GM19438 (cell line): ENCODE measurements around the gene GPER1.
A peak's percentile ranks its signal among the peaks of the same experiment; 100 is the strongest.
"Not testable (repeated sequence)": the region's sequence is repeated elsewhere in the genome, so short reads cannot be mapped to it uniquely, and the experiment has no call there.

Experiments used
- ATAC-seq: cut with Tn5 transposase; IDR thresholded peaks from one replicate; pipeline ENCODE4 v1.9.1; 2021; ENCODE audit warnings: low read depth; ENCODE audit not compliant: unreplicated experiment

Gene GPER1

DNA sequence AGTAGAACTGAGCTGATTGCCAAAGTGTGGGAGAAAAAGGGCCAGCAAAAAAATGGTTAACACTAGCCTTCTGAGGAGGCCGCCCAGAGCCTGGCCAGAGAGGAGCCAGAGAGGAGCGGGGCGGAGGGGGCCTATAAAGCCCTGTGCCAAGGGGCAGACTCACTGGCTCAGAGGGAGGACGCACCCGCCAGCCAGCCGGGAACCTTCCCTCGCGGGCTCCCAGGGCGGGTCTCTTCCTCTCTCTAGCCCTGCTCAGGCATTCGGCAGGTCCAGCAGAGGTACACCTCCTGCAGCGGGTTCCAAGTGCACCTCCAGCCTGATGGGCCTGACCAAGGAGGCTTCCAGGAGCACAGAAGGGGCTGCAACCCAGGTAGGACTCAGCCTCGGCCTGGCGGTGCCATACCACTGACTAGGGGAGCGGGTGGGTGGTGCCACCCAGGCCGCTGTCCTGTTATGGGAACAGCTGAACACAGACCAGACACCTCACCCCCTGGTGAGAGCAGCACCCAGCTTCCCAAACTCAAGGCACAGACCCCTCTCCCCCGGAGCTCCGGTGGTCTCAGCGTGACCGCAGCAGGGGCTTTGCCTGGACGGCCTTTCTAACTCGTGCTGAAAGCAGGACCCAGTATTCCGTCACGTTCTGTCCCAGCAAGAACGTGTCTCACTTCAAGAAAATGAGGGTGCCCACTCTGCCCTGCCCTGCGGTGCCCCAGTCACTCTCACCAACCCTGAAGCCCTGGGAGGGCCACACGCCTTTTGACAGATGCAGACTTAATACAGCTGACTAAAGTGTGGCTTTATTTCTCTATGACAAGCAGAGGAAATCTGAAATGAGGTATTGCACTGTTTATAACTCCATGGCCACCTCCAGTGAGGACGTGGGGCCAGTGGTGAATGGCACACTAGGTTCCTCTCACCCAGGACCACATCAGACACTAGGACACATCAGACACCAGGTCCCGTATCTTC, at the start of gene GPER1:
GPER1 (plus strand) TSS at position 162 of the 969 bp plus-strand sequence. CDS start 3,616 bp downstream, outside the sequence.
- no peak for ATAC-seq

DNA sequence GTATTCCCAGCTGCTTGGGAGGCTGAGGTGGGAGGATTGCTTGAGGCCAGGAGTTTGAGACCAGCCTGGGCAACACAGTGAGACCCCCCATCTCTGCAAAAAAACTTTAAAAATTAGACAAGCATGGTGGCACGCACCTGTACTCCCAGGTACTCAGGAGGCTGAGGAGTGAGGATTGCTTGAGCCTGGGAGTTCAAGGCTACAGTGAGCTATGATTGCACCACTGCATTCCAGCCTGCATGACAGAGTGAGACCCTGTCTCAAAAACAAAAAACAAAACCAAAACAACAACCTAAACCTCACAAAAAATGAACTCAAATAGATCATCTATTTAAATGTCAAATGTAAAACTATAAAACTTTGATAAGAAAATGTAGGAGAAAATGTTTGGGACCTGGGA, 47.7 kb upstream of the GPER1 start:
- not testable (repeated sequence) for ATAC-seq

DNA sequence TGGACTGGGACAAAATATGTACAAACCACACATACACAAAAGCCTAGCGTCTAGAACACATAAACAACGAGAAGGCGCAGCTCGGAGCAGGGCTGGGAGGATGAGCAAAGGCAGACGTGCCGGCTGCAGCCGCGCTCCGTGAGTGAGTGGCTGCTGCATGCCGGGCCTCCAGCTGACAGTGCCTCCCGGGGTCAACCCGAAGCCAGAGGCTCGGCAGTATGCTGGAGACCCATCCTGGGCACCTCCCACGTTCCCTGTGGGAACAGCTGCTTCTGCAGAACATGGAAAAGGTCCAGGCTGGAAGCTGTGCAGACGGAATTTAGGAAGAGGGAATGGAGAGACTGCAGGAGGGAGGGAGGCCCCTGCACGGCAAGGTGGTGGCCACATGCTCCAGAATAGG, 47.1 kb upstream of the GPER1 start:
- no peak for ATAC-seq

DNA sequence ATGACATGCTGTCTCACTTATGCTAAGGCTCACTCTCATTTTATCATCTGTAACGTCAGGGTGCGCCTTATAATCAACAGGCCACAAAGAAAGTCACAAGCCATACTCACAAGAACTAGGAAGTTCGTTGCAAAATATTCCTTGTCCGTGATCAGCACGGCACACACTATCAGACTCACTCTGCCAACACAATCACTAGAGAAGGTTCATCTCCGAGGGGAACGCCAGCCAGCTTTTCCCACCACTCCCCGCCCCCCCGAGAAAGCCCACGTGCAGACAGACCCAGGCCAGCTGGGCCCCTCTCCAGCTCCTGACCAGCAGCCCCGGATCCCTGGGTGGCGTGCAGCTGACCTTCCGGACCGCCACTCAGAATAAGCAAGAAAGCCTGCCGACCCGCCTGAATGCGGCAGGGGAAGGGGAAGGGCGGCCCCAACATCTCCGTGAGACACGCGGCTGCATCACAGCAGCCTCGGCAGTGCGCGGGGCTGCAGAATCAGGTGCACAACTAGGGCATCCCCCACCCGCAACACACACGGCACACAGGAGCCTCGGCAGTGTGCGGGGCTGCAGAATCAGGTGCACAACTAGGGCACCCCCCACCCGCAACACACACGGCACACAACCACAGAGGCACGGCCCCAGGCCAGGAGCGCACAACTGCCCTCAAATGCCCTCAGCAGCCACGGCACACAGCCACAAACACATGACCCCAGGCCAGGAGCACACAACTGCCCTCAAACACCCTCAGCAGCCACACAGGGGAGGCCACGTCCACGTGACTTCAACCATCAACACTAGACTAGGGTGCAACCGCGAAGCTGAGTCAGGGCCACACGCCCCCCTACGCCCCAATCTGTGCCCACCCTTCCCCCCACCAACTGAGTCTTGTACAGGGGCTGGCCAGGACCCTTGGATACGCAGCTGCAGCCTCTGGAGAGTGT, 46.1 kb upstream of the GPER1 start:
- ATAC-seq: no peak

DNA sequence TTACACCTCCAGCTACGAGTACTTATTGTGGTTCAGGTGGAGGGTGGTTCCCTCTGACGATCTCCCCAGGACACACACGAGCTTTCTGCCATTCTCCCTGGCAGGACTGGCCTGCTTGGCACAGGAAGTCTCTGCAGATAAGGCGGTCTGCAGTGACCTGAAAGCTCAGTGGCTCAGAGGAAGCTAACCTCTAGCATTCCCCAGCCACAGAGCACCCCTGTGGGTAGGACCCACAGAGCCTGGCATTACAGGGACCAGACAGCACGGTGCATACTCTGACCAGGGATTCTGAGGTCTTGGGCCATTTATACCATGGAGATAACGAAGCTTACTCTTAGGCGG, 45.5 kb upstream of the GPER1 start:
- ATAC-seq: no peak

DNA sequence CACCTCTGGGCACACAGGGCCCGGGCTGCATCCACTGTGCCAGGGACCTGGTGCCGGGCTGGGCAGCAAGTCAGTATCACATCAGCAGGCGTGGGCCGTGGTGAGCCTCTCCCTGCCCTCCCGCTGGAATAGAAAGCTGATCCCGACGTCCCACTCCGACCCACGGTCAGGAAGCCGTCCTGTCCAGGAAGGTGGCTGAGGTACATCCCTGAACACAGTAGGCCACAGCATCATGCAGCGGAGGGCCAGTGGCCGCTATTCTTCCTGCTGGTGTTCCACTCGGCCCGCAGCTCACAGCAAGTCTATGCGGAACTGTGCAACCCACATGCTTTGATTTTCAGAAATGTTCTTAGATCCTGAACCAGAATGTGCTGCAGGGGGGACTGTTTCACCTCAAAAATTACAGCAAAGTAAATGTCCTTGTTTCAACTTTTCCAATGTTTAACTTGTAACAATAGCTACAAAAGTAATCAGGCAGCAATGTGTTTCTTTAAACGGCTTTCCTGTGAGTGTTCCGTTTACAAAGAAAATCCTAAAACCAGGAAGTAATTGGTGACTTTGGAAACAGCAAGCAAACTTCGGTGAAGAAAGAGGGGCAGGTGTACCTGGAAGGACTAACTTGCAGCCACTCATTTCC, 44.2 kb upstream of the GPER1 start:
- ATAC-seq: no peak

DNA sequence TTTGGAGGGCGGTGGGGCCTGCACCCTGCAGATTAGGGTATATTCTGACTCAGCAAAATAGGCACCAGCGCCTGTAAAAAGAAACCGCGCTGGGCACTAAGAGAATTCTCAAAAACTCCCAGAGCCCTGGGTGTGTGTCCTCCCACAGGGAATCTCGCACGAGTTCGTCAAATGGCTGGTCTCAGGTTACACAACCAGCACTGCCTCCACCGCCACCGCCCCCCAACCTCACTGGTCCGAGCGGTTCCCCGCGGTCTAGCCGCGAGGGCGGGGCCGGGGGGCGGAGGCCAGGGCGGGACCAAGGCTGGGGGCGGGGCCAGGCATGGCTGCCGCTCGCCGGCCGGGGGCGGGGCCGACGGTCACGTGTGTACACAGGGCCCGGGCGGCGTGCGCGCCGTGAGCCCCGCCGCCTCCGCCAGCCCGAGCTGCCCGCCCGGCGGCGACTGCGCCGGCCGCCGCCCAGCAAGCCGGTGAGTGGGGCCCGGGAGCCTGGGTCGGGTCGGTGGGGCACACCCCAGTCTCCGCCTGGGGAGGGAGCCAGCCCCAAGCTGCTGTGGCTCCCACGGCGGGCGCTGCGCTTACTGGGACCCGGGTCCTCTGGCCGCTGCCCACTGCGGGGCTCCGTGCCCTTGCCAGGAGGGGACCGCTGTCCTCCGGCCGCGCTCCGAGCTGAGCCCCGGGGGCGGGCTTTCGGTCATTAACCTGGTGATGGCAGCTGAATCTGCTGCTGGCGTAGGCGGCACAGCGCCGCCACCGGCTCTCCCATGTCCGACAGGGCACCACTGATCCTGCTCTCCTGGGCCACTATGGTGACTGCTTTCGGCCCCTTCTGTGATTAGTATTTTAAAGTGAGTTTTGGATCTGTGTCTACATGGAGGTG, 43.5 kb upstream of the GPER1 start, which contains the start of gene GPR146:
GPR146 (plus strand) TSS at position 358 of the 880 bp plus-strand sequence. CDS start 12,970 bp downstream, outside the sequence.
- peak; percentile 87 for ATAC-seq

DNA sequence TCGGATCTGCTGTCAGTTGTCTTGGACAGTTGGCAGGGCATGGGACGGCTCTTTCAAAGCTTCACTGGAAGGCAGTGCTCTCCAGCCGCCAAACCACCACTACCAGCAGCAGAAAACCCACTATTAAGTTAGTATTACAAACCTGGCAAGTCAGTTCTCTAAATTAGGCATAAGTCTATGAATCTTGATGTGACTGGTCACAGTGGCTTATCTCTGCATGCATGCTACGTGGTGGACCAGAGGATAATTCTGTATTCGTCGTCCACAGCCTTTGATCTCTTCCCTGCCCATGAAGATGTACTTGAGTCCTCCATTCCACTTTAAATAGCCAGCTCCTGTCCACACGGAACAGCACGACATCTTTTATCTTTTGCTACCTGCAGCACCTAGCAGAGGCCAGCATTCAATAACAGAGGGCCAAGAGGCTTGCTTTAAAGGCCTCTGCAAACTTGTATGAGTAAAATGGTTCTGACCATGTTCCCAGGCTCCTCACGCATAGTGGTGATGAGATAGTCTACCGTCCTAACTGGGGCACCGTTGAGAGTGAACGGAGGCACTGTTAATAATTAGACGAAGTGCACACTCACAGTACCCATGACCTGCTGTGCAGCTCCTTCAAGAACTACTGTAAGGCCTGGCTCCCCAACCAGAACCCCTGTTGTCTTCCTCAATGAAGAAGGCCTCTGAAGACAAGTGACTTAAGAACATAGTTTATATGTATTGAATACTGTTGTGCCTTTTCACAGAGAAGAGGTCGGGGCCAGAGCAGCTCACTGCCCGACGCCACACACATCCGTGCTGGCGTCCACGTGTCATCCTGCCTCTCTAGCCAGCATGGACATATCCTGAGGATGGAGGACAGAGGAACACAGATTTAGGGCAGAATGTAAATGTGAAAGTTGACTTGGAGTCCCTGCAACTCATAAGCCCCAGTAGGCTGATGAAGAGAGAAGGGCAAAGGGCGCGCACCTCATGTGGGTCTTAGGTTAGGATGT, 42.5 kb upstream of the GPER1 start:
- ATAC-seq: no peak

DNA sequence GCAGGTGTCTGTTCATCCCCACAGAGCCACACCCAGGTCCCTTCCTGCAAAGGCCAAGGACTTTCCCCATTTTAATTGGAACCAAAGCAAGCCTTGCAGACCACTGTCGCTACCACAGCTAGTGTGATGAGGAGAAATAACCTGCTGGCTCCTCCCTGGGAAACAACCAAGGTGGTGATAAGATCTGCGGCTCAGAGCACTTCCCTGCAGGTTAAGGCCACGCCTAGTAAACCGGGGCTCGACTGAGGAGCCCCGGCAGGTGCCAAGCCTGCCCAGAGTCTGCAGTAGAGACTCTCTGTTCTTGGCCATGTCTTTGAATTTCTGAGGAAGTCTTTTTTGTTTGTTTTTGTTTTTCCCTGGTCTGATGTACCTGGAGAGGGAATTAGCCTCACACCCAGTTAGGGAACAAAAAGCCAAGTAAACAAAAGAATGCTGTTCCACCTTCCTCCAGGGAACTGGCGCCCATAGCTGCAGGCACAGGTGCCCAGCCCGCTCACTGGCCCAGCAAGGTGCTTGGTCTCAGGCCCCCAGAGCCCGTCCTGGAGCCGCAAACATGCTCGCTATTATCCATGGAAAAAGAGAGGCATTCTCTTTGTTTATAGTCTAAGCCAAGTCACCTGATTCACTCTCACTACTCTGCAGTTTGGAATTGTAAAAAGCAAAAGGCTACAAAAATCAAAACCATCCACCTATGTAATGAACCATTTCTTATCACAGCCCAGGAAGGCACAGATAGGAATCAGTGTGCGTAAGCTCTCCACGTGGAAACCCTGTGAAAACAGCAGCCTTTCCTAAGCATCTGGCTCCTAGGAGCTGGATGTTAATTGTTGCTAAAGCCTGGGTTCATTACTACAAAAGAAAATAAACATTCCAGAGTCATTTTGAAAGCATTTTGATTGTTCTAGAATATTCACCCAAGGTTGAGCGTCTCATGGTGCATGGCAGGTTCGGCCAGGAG, 40.9 kb upstream of the GPER1 start:
- ATAC-seq: no peak

DNA sequence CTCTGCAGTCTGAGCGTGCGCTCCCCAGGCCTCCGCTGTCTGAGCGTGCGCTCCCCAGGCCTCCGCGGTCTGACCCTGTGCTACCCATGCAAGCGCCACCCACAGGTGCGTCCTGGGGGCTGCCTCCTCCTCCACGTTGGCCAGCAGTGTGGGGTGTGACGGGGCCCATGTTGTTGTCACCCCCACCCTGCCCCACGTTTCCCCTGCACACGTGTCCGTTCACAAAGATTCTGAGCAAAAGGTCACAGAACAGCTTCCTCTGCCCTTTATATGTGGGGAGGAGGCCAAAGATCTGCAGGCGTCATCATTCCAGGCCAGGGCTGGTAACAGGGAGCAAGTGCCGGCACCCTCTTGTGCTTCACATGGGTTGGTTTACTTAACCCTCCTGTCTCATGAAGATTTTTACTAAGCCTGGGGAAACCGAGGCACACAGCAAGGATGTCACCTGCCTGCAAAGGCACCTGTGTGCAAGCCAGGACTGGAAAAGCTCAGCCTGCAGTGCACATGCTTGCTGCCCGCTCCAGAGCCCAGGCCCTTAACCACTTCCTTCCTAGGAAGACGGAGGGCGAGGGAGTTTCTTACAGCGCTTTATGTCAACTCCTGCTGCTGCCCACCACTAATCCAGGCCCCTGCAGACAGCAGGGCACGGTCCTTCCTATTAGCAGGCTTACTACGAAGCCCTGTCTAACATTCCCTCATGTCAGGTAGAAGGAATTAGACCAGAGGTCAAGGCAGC, 38.7 kb upstream of the GPER1 start:
- no peak for ATAC-seq

DNA sequence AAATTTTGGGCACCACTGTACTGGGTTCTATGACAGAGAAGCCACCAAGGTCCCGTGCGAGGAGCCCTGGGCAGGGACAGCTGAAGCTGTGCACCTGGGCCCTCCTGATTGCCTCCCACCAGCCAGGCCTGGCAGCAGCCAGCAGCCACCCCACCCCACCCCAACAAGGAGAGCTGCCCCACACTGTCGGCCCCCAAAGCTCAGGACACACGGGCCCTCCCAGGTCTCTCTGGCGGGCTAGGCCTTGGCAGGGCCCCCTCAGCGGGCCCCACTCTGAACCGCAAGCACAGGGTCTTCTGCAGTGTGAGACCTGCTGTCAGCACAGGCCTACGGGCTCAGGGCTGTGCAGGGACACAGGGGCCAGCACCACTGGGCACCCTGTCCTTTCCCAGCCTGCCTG, 38.1 kb upstream of the GPER1 start:
- ATAC-seq: no peak

DNA sequence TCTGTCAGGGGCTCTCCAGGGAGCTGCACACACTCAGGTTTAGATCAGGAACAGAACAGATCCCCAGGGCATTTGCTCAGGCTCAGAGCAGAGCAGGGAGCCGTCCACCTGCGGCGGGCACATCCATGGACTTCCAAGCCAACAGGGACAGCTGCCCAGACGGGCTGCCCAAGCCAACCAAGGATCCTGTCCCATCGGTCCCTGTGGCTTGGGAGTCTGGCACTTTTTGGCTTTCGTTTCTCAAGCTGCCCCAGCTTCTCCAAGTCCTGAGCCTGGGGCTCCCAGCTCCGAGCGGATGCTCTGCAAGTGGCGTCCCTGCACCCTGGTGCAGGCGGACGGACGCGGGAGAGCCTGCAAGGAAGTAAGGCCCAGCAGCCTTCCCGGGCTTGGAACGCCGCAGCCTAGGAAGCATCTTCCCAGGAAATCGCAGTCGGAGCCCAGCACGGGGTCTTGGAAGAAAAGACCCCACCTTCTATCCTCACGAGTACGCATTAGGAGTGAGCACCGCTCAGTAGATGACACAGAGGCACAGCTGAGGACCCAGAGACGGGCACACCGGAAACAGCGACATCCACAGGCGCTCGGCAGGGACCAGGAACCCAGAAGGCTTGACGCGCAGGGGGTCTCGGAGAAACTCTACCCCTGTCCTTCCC, 37.5 kb upstream of the GPER1 start:
- ATAC-seq: no peak

DNA sequence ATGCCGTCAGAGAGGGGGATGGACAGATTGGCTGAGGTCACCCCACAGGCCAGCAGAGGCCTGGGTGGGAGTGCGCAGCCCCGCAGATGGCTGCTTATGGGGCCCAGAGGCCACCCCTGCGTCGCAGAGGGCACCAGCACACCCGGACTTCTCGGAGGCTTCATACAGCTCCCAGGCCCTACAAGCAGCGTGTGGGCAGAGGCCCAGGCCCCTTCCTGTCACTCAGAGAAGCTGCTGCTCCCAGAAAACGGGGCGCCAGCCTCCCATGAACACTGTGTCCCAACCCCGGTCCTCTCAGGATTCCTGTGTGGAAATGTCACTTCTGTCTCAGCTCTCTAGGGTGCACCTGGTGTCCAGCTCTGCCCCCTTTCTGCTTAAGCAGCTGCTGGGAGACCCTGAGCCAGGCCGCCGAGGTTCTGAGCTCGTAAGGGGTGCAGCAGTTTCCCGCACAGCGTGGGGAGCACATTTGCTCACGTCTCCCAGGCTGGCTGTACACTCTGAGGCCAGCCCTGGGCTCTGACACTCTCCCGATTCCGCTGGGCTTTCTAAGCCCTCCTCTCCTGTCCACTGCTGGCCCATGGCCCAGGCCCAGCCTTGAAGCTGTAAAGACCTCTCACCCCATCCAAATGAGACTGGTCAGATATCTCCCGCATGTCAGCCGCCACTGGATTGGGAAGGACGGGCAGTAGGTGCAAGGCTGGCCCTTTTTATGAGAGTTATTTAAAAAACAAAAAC, 36.8 kb upstream of the GPER1 start:
- ATAC-seq: no peak

DNA sequence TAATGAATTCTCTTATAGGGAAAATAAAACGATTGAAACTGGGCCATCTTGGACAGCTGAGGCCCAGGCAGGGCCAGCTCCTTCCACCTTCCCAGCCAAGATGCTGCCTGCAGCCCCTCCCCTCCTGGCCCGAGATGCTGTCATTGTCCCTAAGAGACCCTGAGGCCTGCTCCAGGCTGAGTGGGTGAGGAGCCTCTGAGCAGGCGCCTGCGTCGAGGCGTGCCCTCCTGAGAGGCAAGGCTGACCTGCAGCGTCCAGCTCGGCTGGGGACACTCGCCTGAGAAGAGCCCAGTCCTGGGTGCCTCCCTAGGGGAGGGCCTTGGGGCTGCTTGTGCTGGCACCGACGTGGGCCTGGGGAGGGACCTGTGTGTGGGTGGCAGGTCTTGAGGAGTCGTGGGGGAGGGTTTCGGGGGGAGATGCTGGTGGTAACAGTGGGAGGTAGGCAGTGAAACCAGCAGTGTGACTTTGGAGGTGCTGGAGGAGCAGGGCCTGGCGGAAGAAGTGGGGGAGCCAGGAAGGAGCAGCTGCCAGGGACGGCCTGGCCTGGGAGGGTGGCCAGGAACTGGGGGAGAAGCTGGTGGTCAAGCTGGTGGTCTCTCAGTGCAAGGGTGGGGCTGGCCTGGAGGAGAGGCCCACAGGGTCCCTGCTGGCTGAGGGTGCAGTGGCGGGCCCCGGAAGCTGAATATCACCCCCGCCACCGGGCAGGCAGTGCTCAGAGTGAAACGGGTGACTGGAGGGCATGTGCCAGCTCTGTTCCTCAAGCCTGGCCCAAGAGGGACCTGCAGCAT, 35.7 kb upstream of the GPER1 start:
- no peak for ATAC-seq

DNA sequence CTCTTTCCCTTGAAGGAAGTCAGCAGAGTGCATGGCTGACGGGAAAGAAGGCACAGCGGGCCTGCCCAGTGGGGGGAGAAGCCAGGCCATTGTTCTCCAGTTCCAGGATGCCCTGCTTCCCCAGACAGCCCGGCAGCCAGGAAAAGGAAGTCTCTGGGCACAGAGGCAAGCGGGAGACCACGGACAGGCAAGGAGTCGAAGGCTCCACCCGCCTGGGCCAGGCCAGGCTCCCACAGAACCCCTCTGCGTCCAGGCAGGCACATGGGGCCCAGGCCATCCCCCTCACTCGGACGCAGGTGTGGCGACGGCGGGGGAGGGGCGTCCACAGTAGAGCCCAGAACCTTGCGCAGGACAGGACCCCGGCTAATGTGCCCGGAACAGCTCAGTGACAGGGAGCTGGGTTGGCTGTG, 34.9 kb upstream of the GPER1 start:
- no peak for ATAC-seq
